ENCODE data around the gene DOK6.

DOK6 gene

GRCh38 chr18:69757733-69758132 lies 357.0 kb downstream of the DOK6 start:
- peak; percentile 85 for DNase-seq

GRCh38 chr18:69758458-69758857 lies 357.8 kb downstream of the DOK6 start:
- no peak for DNase-seq

- DNase-seq = no peak
Observed at GRCh38 chr18:69759046-69759445, 358.4 kb downstream of the DOK6 start.

GRCh38 chr18:69763002-69763401 lies 362.3 kb downstream of the DOK6 start:
- DNase-seq = no peak

GRCh38 chr18:69763821-69764220 lies 363.1 kb downstream of the DOK6 start:
- DNase-seq = no peak

GRCh38 chr18:69770238-69770637 lies 369.6 kb downstream of the DOK6 start:
- DNase-seq = no peak

- no peak for DNase-seq
Observed at GRCh38 chr18:69774831-69775230, 374.1 kb downstream of the DOK6 start.

- DNase-seq = no peak
Observed at GRCh38 chr18:69777248-69777647, 376.6 kb downstream of the DOK6 start.

- DNase-seq = no peak
Observed at GRCh38 chr18:69778680-69779079, 378.0 kb downstream of the DOK6 start.

GRCh38 chr18:69780851-69781250 lies 380.2 kb downstream of the DOK6 start:
- no peak for DNase-seq

- no peak for DNase-seq
Observed at GRCh38 chr18:69784815-69785214, 384.1 kb downstream of the DOK6 start.

- DNase-seq = no peak
Observed at GRCh38 chr18:69785466-69785865, 384.8 kb downstream of the DOK6 start.

- no peak for DNase-seq
Observed at GRCh38 chr18:69786427-69786826, 385.7 kb downstream of the DOK6 start.

GRCh38 chr18:69787825-69788547 lies 387.3 kb downstream of the DOK6 start:
- DNase-seq = no peak

GRCh38 chr18:69789794-69790193 lies 389.1 kb downstream of the DOK6 start:
- no peak for DNase-seq

GRCh38 chr18:69790649-69791048 lies 390.0 kb downstream of the DOK6 start:
- DNase-seq = no peak

GRCh38 chr18:69795791-69796190 lies 395.1 kb downstream of the DOK6 start:
- no peak for DNase-seq

- no peak for DNase-seq
Observed at GRCh38 chr18:69804776-69805501, 404.3 kb downstream of the DOK6 start.

GRCh38 chr18:69808399-69808798 lies 407.7 kb downstream of the DOK6 start:
- DNase-seq = no peak

- no peak for DNase-seq
Observed at GRCh38 chr18:69813559-69813958, 412.9 kb downstream of the DOK6 start.

- DNase-seq = no peak
Observed at GRCh38 chr18:69814861-69815385, 414.2 kb downstream of the DOK6 start.

- no peak for DNase-seq
Observed at GRCh38 chr18:69817335-69817940, 416.8 kb downstream of the DOK6 start.

GRCh38 chr18:69819460-69819859 lies 418.8 kb downstream of the DOK6 start:
- no peak for DNase-seq

GRCh38 chr18:69820538-69820937 lies 419.9 kb downstream of the DOK6 start:
- DNase-seq = no peak

All from NCI-H2081 treated with DMSO at 0.1 percent for 48 hours (cell line).